HG02610 (cell line): ENCODE measurements around the gene QPRT.
A peak's percentile ranks its signal among the peaks of the same experiment; 100 is the strongest.
"Not testable (repeated sequence)": the region's sequence is repeated elsewhere in the genome, so short reads cannot be mapped to it uniquely, and the experiment has no call there.

ENCODE experiments used
- ATAC-seq: cut with Tn5 transposase; IDR thresholded peaks from one replicate; pipeline ENCODE4 v1.9.1; 2021; ENCODE audit warnings: mild to moderate bottlenecking, moderate library complexity; ENCODE audit not compliant: unreplicated experiment

The QPRT gene

DNA sequence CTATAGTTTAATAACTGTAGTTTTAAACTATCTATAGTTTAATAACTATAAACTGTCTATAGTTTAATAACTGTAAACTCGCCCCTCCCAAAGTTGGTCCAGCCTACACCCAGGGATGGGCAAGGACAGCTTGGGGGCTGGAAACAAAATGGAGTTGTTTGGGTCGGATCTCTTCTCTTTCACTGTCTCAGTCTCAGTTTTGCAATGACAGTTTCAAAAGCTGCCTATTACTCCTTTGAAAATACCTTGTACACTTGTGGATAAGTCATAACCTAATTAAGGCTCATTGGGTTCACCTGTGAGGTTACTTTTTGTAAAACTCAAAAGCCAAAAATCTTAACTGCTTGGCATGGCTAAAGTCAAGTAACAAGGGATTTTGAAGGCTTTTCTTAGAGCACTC is 35.4 kb downstream of the QPRT start:
- ATAC-seq, result no peak

DNA sequence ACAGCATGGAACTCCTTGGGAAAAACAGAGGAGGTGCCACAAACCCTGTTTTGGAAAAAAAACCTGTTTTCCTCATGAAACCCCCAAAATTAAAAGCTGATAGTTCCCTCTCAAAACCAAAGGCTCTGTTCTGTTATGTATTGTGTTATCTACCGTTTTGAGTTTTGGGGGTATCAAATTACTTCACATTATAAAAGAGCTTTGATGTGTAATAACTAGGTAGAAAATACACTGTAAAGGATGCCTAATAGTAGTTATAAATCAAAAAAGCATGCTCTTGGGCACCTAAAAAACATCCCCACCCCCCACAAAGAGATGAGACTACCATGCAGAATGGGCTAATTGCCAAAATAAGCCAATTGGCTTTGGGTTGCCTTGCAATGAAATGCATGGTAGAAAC is 36.0 kb downstream of the QPRT start:
- no peak for ATAC-seq

DNA sequence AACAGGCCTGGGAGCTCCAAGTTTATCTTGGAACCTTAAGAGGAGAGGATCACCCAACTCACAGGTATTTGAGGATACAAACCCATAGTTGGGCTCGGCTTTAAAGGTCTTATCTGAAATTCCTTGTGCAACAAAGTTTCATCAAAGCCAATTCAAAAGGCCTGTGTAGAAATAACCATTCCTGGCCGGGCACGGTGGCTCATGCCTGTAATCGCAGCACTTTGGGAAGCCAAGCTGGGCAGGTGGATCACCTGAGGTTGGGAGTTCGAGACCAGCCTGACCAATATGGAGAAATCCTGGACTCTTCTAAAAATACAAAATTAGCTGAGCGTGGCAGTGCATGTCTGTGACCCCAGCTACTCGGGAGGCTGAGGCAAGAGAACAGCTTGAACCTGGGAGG is 38.1 kb downstream of the QPRT start:
- ATAC-seq, result no peak

DNA sequence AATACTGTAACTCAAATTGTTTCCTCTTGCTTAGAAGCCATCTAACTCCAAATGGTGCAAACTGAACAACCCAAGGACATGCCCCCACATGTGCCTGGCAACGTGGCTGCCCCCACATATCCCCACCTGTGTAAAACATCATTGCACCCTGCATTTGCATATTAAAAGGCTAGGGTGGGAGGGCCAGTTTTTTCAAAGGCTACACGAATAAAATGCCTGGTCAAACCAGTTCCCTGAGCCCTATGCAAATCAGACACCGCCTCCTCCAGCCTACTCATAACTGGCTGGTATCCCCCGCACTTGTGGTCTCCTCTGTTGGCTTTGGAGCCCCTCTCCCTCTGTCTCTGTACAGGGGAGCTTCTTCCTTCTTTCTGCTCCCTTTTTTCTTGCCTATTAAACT is 40.1 kb downstream of the QPRT start:
- no peak for ATAC-seq

DNA sequence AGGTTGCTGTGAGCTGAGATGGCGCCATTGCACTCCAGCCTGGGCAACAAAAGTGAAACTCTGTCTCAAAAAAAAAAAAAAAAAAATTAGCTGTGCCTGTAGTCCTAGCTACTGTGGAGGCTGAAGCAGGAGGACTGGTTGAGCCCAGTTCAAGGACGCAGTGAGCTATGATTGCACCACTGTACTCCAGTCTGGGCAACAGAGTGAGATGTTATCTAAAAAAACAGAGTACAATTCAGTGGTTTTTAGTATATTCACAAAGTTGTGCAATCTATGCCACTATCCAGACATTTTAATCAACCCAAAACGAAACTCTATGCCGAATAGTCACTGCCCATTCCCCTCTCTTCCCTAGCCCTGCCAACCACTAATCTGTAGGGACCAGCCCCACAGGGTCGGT is 41.7 kb downstream of the QPRT start:
- no peak for ATAC-seq

DNA sequence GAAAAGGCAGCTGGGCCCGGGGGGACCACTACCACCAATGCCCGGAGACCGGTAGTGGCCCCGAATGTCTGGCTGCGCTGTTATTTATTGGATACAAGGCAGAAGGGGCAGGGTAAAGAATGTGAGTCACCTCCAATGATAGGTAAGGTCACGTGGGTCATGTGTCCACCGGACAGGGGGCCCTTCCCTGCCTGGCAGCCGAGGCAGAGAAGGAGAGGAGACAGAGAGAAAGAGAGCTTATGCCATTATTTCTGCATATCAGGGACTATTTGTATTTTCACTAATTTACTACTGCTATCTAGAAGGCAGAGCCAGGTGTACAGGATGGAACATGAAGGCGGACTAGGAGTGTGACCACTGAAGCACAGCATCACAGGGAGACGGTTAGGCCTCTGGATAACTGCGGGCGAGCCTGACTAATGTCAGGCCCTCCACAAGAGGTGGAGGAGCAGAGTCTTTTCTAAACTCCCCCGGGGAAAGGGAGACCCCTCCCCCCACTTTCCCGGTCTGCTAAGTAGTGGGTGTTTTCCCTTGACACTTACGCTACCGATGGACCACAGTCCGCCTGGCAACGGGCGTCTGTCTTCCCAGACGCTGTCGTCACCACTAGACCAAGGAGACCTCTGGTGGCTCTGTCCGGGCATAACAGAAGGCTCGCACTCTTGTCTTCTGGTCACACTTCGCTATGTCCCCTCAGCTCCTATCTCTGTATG is 42.3 kb downstream of the QPRT start:
- ATAC-seq, result not testable (repeated sequence)

DNA sequence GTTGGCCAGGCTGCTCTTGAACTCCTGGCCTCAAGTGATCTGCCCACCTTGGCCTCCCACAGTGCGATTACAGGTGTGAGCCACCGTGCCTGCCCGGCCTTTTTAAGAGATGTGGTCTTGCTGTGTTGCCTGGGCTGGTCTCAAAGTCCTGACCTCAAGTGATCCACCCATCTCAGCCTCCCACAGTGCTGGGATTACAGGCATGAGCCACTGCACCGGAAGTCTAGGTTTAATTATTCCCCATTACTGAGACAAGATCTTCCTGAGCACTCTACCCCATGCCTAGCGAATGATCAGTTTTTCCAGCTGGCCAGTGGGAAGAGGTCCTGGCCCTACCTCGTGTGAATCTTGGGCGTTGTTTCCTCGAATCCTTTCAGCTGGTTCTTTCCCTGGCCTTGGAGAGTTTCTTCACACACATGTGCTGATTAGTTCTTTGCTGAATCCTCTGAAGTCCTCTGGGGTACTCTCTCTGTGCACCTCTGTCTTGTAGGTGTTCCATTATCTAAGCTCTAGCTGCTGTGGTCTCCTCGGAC is 47.9 kb downstream of the QPRT start:
- ATAC-seq, result no peak

DNA sequence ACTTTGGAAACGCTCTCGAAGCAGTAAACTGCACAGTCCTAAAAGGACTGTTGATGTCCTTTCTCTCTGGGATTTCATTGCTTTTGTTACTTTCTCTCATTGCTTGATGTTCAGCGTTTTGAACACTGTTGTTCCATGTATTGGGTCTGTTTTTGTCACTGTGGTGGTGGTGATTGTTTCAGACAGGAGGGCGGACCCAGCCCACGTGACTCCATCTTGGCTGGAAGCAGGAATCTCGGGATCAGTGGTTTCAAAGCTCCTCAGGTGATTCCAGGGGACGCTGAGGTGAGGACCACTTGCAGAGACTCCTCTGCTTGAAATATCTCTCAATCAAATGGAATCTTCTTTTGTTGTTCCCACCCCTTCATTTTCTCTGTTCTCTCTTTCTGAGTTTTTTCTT is 48.5 kb downstream of the QPRT start:
- ATAC-seq, result no peak

DNA sequence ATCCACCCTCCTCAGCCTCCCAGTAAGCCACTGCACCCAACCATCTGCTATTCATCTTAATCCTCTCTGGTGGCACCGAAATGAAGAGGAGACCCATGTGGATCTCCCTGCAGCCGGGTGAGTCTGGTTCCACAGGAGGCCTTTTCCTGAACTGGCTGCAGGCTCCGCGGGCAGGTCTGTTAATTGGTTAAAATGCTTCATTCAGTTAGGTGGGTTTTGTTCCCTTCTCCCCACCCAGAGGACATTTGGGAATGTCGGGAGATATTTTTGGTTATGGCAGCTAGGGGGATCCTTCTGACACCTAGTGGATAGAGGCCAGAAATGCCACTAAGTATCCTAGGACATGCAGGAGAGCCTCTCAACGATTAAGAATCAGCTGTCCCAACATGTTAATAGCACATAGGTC is 50.1 kb downstream of the QPRT start:
- no peak for ATAC-seq

DNA sequence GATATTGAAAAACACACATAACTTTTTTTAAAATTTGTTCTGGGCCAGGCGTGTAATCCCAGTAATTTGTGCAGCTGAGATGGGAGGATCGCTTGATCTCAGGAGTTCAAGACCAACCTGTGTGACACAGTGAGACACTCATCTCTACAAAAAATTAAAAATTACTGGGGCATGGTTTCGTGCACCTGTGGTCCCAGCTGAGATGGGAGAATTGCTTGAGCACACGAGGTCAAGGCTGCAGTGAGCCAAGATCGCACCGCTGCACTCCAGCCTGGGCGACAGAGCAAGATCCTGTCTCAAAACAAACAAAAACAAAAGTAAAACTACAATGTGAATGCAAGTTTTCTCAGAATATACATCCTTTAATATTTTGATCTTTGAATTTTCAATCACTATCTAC is 51.7 kb downstream of the QPRT start:
- no peak for ATAC-seq

DNA sequence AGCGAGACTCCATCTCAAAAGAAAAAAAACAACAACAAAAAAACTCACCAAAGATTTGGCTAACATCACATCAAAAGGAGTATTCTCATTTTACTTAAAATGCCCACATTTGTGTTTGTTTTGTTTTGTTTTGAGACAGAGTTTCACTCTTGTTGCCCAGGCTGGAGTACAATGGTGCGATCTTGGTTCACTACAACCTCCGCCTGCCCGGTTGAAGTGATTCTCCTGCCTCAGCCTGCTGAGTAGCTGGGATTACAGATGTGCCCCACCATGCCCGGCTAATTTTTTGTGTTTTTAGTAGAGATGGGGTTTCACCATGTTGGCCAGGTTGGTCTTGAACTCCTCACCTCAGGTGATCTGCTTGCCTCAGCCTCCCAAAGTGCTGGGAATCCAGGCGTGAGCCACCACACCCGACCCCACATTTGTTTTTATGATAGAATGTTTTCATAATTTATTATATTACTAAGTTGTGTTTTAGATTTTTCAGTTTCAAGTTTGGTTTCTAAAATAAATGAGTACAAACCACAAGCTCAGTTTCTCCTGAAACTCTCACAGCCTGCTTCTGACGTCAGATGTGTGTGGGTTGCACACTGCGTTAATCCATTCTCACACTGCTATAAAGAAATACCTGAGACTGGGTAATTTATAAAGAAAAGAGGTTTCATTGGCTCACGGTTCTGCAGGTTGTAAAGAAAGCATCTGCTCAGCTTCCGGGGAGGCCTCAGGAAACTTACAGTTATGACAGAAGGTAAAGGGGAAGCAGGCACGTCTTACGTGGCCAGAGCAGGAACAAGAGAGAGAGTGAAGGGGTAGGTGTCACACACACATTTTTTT is 53.0 kb downstream of the QPRT start:
- ATAC-seq, result peak; percentile 54

DNA sequence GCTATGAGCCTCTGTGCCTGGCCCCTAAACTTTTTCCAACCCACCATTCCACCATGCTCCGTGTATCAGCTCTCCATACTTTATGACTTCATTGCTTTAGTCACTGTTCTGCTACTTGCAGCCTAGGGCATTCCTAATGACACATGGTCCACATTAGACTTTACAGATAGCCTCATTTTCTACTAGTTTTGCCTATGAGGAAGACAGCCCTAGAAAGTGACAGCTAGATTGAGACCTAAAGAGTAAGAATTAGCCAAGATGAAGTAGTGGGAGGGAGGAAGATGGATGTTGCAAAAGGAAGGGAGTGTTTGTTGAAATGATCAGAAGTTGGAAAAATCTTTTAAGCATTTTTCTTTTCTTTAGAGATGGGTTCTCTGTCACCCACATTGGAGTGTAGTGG is 55.8 kb downstream of the QPRT start:
- no peak for ATAC-seq

DNA sequence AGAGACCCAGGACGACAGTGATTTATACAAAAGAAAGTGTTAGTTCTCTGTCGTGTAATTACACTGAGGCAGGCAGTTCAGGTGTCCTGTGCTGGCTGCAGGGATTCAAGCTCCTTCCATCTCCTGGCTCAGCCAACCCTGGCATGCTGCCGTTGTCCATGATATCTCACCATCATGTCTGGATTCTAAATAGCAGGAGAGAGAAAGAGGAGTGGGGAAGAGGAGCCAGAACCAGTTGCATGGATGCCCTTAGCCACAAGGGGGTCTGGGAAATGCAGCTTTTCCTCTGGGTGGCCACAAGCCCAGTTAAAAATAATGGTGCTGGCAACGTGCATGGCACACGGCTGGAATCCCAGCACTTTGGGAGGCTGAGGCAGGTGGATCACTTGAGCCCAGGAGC is 57.1 kb downstream of the QPRT start:
- ATAC-seq, result no peak

DNA sequence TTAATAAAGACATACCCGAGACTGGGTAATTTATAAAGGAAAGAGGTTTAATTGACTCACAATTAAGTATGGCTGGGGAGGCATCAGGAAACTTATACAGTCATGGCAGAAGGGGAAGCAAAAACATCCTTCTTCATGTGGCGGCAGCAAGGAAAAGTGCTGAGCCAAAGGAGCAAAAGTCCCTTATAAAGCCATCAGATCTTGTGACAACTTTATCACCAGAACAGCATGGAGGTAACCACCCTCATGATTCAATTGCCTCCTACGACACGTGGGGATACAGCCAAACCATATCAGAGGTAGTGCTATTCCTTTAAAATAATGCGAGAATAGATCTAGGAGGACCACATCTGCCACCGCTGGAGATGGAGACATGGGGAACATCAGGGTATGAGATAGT is 57.8 kb downstream of the QPRT start:
- ATAC-seq, result no peak

DNA sequence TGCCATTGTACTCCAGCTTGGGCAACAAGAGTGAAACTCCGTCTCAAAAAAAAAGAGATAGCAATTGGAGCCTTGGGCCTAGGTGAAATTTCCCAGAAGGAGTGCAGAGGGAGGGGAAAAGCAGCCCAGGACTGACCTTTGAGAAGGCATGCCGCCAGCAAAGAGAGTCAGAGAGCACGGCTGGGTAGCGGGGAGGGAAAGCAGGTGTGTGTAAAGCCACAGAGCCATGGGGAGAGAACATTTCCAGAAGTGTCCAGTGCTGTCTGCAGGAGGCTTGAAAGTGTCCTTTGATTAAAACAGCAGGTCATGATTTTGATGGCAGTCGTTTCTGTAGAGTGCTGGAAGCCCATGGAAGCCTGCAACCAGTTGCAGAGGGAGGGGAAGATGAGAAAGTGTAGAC is 58.7 kb downstream of the QPRT start:
- ATAC-seq, result no peak

DNA sequence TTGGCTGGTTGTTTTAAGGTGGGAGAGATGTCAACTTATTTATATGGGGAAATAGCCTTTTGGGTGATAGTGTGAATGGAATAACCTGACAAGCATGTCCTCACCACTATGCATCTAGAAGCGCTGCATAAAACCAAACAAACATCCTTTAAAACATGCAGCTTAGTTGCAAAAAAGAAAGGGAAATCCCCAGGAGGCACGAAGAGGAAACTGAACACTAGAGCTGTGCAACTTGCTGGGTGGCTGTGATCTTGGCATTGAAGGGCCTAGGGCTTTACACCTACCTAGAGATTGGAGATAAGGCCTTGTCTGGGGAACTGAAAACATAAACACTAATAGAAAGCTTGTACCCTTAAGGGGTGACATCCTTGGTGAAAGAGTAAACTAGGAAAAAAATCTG is 59.5 kb downstream of the QPRT start:
- no peak for ATAC-seq

DNA sequence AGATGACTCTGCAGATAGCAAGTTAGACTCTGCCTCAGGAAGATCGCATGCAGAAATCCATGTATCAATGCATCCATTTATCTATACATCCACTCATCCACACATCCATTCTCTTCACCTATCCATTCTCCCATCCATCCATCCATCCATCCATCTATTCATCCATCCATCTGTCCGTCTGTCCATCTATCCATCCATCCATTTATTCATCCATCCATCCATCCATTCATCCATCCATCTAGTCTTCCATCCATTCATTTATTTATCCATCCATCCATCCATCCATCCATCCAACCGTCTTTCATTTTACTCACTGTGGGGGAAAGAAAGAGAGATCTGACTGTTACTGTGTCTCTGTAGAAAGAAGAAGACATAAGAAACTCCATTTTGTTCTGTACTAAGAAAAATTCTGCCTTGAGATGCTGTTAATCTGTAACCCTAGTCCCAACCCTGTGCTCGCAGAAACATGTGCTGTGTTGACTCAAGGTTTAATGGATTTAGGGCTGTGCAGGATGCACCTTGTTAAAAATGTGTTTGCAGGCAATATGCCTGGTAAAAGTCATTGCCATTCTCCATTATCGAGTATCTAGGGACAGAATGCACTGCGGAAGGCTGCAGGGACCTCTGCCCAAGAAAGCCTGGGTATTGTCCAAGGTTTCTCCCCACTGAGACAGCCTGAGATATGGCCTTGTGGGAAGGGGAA is 61.1 kb downstream of the QPRT start:
- ATAC-seq, result not testable (repeated sequence)

DNA sequence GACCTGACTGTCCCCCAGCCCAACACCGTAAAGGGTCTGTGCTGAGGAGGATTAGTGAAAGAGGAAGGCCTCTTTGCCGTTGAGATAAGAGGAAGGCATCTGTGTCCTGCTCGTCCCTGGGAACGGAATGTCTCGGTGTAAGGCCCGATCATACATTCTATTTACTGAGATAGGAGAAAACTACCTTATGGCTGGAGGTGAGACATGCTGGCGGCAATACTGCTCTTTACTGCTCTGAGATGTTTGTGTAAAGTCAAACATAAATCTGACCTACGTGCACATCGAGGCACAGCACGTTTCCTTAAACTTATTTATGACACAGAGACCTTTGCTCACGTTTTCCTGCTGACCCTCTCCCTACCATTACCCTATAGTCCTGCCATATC is 61.6 kb downstream of the QPRT start:
- not testable (repeated sequence) for ATAC-seq

DNA sequence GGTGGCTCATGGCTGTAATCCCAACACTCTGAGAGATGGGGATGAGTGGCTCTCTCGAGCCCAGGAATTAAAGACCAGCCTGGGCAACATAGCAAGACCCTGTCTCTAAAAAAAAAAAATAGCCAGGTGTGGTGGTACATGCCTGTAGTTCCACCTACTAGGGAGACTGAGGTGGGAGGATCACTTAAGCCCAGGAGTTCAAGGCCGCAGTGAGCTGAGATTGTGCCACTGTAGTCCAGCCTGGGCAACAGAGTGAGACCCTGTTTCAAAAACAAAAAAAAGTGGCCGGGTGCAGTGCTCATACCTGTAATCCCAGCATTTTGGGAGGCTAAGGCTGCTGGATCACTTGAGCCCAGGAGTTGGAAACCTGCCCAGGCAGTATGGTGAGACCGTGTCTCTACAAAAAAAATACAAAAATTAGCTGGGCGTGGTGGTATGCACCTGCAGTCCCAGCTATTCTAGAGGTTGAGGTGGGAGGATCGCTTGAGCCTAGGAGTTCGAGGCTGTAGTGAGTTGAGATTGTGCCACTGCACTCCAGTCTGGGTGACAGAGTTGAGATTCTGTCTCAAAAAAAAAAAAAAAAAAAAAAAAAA is 63.8 kb downstream of the QPRT start:
- ATAC-seq, result no peak

DNA sequence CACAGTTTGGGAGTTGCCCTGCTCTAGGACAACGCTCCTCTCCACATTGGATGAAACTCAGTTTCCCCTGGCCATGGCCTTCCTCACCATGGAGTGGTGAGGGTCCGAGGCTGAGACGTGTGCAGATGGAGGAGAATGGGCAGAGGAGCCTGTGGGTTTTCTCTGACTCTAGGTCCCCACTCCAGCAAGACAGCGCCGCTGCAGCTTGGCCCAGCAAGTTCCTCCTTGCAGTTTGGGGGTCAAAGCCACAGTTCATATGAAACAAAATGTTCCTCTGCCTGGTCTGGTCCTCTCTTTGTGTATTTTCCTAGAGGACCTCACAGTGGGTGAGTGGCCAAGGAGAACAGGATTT is 64.5 kb downstream of the QPRT start:
- no peak for ATAC-seq

DNA sequence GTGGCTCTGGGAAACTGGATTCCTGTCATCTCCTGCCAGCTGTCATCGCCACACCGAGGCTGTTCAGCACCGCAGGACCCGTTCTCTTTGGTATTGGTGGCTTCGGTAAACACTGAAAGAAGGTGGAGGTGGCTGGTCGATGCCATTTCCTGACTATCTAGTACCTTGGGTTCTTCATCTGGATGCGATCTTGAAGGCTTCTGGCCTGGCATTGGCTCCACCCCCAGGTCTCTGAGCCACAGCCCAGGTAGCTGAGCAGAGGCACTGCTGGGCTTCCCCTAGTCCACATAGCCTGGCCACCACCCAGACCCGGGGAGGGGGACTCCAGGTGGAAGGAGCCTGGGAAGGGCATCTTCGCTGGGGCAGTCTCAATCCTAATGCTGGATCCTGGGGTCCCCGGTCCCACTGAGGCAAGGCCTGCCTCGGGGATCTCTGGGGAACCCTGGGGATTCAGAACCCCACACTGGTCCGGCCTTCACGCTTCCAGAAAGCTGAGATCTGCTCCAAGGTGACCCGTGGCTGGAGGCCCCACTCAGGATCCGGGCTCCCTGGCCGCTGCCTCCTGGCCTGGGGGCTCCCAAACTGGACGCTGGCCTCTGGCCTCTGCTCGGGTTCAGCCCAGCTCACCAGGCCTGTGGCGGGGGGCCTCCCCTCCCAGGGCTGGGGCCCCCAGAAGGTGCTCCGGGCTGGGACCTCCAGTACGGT is 65.0 kb downstream of the QPRT start:
- ATAC-seq, result no peak
